Stimulated activated CD8-positive, alpha-beta memory T cell treated with anti-CD3 and anti-CD28 coated beads, Interleukin-15, amount 100 ng/mL, for 1 hour (primary cell): ENCODE data around the gene OLIG2.

Experiments
- DNase-seq: peaks from one replicate; pipeline ENCODE4 v3.0.0-alpha.2; 2020; ENCODE audit warnings: low read depth

Gene OLIG2

DNA sequence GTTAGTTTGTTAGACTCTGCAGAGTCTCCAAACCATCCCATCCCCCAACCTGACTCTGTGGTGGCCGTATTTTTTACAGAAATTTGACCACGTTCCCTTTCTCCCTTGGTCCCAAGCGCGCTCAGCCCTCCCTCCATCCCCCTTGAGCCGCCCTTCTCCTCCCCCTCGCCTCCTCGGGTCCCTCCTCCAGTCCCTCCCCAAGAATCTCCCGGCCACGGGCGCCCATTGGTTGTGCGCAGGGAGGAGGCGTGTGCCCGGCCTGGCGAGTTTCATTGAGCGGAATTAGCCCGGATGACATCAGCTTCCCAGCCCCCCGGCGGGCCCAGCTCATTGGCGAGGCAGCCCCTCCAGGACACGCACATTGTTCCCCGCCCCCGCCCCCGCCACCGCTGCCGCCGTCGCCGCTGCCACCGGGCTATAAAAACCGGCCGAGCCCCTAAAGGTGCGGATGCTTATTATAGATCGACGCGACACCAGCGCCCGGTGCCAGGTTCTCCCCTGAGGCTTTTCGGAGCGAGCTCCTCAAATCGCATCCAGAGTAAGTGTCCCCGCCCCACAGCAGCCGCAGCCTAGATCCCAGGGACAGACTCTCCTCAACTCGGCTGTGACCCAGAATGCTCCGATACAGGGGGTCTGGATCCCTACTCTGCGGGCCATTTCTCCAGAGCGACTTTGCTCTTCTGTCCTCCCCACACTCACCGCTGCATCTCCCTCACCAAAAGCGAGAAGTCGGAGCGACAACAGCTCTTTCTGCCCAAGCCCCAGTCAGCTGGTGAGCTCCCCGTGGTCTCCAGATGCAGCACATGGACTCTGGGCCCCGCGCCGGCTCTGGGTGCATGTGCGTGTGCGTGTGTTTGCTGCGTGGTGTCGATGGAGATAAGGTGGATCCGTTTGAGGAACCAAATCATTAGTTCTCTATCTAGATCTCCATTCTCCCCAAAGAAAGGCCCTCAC lies at the start of gene OLIG2:
Gene OLIG2, plus strand, starts transcription at position 447 of the 954 bp plus-strand sequence. CDS start 928 bp downstream, outside the sequence.
- no peak for DNase-seq

DNA sequence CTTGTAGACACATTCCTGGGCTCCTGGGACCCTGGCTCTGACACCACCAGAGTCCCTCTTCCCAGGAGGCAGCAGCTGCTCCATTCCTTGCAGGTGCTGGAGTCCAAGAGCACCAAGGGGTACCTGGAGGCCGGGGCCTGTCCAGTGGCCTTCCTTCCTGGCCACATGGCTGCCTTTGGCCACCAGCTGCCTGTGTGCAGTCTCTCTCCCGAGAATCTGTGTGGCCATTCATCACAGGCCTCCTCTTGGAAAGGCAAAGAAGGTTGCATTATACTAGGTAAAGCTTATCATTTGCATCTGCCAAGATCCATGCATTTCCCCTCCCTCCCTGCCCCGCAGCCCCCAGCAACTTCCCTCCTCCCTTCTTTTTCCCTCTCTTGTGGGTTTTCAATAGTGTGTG lies 48.9 kb upstream of the OLIG2 start:
- no peak for DNase-seq

GRCh38 chr21:32977216-32977615 lies 48.5 kb upstream of the OLIG2 start:
- DNase-seq = no peak

DNA sequence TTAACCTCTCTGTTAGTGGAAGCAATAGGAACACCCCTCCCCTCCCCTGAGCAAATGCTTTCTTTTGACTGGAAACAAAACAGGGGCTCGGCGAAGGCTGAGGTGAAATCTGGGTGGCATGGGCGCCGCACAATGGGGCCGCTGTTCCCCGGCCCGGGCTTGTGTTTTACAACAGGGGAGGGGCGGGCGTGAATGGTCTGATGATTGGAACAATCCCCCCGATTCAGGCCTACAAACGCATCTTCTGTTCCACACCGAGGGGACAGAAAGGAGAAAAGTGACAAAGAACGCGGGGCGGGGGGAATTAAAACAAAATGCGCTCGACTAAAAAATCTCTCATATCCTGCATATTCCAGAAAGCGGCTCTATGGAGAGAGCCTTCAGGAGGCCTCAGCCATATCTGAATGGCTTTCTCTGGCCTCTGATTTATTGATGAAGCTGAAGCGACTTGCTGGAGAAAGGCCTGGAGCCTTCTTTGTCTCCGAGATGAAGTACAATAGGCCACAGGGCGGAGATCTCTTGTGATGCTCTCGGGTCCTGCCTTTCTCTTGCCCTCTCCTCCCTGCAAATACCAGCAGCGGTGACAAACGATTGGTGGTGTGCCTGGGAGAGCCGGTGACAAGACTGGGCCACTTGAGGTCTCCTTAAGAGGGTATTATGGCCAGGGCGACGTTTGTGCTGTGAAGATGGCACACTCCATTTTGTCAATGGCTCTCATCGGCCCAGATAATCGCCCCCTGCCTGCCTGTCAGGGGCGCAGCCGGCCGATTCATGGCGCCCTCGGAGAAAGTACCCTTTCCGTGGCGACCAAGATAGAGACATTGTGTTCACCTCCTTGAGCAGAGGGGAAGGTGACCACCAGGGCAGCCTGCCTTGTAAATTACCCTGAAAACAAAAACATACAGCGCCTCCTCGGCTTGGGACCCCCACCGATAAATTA lies 47.1 kb upstream of the OLIG2 start:
- no peak for DNase-seq

DNA sequence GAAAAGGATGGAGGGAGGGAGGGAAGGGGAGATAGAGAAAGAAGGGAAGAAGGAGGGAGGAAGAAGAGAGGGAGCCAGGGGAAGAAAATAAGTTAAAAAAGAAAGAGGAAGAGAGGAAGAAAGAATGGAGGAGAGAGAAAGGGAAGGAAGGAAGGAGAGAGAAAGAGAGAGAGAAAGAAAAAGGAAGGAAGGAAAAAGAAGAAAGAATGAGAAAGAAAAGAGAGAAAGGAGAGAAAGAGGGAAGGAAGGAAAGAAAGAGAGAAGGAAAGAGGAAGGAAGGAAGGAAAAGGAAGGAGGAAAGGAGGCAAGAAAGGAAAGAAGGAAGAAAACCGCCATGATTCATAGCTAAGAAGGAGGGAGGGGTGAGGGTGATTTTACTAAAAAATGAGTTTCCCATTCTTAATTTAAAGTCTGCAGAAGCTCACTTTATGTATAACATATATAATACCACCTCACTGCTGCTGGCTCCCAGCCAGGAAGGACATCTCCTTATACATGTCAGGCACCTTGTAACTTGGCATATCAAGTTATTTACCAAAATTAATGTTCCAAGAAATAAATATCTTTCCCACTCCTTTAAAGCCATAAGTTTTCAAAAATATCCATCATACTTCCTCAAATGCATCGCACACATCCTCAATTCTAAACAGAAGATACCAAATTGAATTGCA lies 46.0 kb upstream of the OLIG2 start:
- no peak for DNase-seq

DNA sequence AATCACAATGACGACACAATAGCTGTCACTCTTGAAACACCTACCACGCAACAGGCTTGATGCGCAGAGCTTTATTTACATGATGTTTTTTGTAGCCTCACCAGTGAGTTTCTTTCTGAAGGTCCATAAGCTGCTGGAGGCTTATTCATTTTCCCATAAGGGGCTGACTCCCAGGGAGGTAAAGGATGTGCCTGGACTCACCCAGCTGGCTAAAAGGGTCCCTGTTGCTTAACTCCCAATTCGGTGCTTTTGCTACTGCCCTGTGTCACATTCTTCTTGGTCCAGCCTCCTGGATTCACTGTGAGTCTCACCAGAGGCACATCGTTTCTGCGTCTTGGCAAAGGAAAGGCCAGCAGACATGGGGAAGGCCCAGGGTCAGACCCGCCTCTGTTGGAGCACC lies 44.6 kb upstream of the OLIG2 start:
- no peak for DNase-seq

GRCh38 chr21:32990666-32991065 lies 35.1 kb upstream of the OLIG2 start:
- DNase-seq = no peak

DNA sequence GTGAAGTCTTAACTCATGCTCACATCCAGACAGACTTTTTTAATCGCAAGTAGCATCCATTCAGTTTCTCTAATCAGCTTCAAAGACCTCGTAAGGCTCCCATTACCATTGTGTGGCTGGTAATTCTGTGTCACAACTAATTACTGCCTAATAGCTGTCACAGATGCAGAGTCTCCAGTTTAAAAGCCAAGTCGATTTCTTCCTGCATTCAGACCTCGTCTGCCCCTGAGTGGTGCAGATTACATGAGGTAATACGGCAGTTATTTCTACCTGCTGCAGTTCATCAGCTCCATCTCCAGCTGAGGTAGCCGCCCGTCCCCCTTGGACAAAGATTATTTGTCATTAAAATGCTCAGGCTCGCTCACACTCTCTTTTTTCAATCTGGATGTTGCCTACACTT lies 34.4 kb upstream of the OLIG2 start:
- no peak for DNase-seq

DNA sequence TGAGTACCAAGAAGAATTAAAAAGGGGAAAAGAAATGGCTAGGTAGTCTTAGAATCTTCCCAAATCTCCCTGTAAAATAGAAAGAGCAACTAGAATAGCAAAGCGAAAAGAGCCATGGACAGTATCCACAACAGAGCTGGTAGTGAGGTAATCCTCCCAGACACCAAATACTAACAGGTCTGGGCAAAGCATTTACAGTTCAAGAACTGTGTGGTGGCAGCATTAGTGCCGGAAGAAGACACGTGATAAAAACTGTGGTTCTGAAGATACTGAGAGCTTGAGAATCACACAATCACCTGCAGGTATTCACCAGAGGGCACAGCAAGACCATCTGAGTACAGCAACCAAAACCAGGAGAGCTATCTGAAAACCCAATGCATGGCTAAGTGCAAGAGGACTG lies 31.8 kb upstream of the OLIG2 start:
- no peak for DNase-seq

- no peak for DNase-seq
Measured at GRCh38 chr21:32994305-32994704, 31.4 kb upstream of the OLIG2 start.

- DNase-seq = no peak
Measured at GRCh38 chr21:33007747-33008146, 18.0 kb upstream of the OLIG2 start.

DNA sequence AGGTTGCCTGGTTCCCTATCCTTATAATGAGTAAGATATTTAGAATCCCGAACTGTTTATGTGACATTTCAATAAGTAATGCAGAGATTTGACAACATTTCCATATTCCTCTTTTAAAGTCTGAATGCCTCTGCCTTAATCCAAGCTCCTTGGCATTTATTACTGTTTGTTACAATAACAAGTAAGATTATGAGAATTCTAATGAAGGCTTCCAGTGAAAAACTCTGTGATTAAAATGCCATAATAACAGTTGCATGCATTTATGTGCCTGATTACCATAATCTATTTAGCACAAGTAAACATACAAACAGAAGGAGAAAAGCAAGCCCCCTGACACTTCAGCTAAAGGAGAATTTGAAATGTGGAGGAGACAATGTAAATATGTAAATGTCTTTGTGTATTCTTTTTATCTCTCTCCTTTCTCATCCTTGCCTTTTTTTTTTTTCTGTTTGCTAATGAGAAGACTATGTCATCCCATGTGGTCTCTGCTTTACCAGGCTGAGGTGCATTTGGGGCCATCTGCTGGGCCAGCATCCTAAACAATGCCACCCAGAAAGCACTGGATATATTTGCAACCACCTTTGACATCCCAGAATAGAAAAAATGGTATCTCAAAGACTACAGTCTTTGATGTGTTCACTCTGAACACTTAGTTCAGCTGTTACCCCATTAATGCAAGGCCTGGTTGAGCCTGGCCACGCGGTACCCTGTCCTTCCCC lies 17.2 kb upstream of the OLIG2 start:
- no peak for DNase-seq

DNA sequence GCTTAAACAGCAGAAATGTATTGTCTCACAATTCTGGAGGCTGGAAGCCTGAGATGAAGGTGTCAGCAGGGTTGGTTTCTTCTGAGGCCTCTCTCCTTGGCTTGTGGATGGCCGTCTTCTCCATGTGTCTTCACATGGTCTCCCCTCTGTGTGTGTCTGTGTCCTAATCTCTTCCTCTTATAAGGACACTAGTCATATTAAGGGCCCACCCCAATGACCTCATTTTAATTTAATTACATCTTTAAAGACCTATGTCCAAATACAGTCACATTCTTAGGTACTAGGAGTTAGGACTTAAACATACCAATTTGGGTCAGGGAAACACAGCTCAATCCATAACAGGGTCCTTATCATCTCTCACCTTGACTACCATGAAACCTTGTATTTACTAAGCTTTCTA lies 14.8 kb upstream of the OLIG2 start:
- no peak for DNase-seq

DNA sequence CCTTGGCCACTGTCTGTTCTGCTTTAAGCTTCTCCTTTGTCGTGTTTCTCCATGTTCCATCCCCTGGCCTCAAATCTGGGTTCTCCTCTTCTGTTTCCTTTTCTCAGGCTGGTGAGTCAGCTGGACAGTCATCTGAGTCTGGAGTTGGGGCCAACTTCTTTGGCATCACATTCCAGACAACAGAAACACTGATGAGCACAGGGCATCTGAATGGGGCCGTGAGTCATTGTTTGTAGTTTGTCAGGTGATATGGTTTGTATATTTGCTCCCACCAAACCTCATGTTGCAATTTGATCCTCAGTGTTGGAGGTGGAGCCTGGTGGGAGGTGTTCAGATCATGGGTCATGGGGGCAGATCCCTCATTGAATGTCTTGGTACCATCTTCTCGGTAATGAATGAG lies 14.3 kb upstream of the OLIG2 start:
- DNase-seq = no peak

- no peak for DNase-seq
Measured at GRCh38 chr21:33013626-33014025, 12.1 kb upstream of the OLIG2 start.

GRCh38 chr21:33014331-33014730 lies 11.4 kb upstream of the OLIG2 start:
- DNase-seq = no peak

GRCh38 chr21:33015096-33015495 lies 10.6 kb upstream of the OLIG2 start:
- DNase-seq = no peak

GRCh38 chr21:33015756-33016155 lies 10.0 kb upstream of the OLIG2 start:
- DNase-seq = no peak

DNA sequence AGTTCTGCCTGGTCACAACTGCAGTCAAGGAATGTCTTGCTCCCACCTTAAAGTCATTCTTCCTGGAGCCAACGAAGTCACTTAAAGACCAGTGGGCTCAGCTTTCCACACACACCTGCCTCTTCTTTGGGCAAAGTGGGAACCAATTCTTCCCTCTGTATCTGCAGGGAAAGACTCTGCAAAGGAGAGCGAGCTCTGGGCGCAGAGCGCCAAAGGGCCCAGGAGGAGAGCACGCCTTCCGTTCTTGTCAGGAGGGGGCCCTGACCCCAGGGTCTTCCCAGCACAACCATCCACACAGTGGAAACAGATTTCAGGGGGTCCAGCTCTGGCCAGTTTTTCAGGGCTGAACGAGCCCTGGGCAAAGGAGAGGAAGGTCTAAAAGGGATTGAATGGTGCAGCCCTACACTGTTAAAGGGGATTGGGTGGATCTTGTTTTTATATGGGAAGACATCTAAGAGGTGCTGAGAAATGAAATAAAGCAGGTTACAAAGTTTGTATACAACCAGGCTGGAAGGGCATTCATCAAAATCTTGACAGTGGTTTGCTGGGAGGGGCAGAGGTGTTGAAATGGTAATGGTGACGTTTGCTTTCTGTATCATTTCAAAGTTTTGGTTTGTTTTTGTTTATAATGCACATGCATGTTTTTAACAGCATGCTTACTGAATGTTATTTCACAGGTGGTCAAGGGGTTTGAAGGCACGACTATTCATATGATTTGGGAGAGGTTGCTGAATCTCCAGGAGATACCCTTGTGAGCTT lies 6.8 kb upstream of the OLIG2 start:
- no peak for DNase-seq

DNA sequence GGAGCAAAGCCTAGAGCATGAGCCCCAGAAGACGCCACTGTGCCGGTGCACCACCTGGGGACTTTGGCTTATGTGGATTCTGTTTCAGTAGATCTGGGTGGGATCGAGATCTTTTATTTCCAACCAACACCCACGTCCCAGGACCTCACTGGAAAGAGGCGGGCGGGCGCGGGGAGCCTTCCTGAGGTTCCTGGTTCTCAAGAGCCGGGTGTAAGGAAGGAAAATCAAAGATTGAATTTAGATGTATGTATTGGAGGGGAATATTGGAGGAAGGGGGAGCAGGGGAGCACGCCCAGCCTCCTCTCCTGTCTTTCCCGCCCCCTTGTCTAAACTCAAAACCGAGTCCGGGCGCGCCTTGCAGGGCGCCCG lies 6.2 kb upstream of the OLIG2 start:
- DNase-seq = no peak
